ENCODE data around the gene CERS6.

Gene CERS6

GRCh38 chr2:168517816-168518215, 61.7 kb downstream of the CERS6 start:
- DNase-seq (ENCODE audit: low spot score): no peak
- in situ Hi-C loops (cut with MboI; ENCODE audit: low pct_unique_long_range_greater_than_20kb, low sequenced_read_pairs, unreplicated experiment): no loop called here
- TF ChIP-seq CTCF (IDR thresholded peaks at IDR 0.05; ENCODE audit: extremely low read depth, insufficient read depth, missing control alignments): no peak

- TF ChIP-seq CTCF (IDR thresholded peaks at IDR 0.05; ENCODE audit: extremely low read depth, insufficient read depth, missing control alignments): no peak
- DNase-seq (ENCODE audit: low spot score): no peak
- in situ Hi-C loops (cut with MboI; ENCODE audit: low pct_unique_long_range_greater_than_20kb, low sequenced_read_pairs, unreplicated experiment): no loop called here
Measured at GRCh38 chr2:168518555-168519066, 62.5 kb downstream of the CERS6 start.

- TF ChIP-seq CTCF (IDR thresholded peaks at IDR 0.05; ENCODE audit: extremely low read depth, insufficient read depth, missing control alignments): no peak
- DNase-seq (ENCODE audit: low spot score): no peak
- in situ Hi-C loops (cut with MboI; ENCODE audit: low pct_unique_long_range_greater_than_20kb, low sequenced_read_pairs, unreplicated experiment): no loop called here
Measured at GRCh38 chr2:168519534-168520308, 63.6 kb downstream of the CERS6 start.

GRCh38 chr2:168521053-168521741, 65.1 kb downstream of the CERS6 start:
- in situ Hi-C loops (cut with MboI; ENCODE audit: low pct_unique_long_range_greater_than_20kb, low sequenced_read_pairs, unreplicated experiment): no loop called here
- no peak for TF ChIP-seq CTCF (IDR thresholded peaks at IDR 0.05; ENCODE audit: extremely low read depth, insufficient read depth, missing control alignments)
- no peak for DNase-seq (ENCODE audit: low spot score)

GRCh38 chr2:168522446-168522845, 66.4 kb downstream of the CERS6 start:
- in situ Hi-C loops (cut with MboI; ENCODE audit: low pct_unique_long_range_greater_than_20kb, low sequenced_read_pairs, unreplicated experiment): no loop called here
- no peak for DNase-seq (ENCODE audit: low spot score)
- TF ChIP-seq CTCF (IDR thresholded peaks at IDR 0.05; ENCODE audit: extremely low read depth, insufficient read depth, missing control alignments): no peak

- DNase-seq (ENCODE audit: low spot score): no peak
- no peak for TF ChIP-seq CTCF (IDR thresholded peaks at IDR 0.05; ENCODE audit: extremely low read depth, insufficient read depth, missing control alignments)
- in situ Hi-C loops (cut with MboI; ENCODE audit: low pct_unique_long_range_greater_than_20kb, low sequenced_read_pairs, unreplicated experiment): no loop called here
Measured at GRCh38 chr2:168524005-168524404, 67.9 kb downstream of the CERS6 start.
